ENCODE data around the gene SPATA32. TPM values are rescaled to one million over a fixed set of nuclear protein-coding genes. Genes with fewer than 3 reads are reported as not detected.

Gene SPATA32
- total RNA-seq, 1 experiment from 2014 or later = 0.81 TPM

- H3K23me2 ChIP-seq (ENCODE audit: insufficient read length, low read depth, low read length, poor library complexity, severe bottlenecking) = peaks cover 10% of the 10 kb centered on the region
- H3K27me3 ChIP-seq (ENCODE audit: insufficient read depth, low read length) = peaks cover 13% of the 10 kb centered on the region
- H3K23ac ChIP-seq (ENCODE audit: insufficient read length, low read depth, low read length) = no peak overlapping the region
- H3K79me2 ChIP-seq (ENCODE audit: insufficient read depth, low read length) = no peaks in the 10 kb centered on the region
- H2BK15ac ChIP-seq (ENCODE audit: low read depth, low read length) = no peak overlapping the region
- no peak overlapping the region for H4K5ac ChIP-seq (ENCODE audit: insufficient read length, low read depth, low read length)
- peaks cover 58% of the 10 kb centered on the region for H3K27me3 Mint-ChIP-seq (ENCODE audit: low read depth)
- H4K20me1 ChIP-seq (ENCODE audit: control insufficient read depth, insufficient read depth, insufficient read length) = no peaks in the 10 kb centered on the region
- no peak overlapping the region for H3K4me2 ChIP-seq (ENCODE audit: insufficient read depth, insufficient read length, low read length)
- WGBS (ENCODE audit: extremely low coverage, insufficient read length, low lambda C conversion rate) = no CpG with 5 or more reads among the region's 9 CpGs
- H2BK20ac ChIP-seq (ENCODE audit: low read depth, low read length, poor library complexity, severe bottlenecking) = no peak overlapping the region
- H3K9me3 Mint-ChIP-seq = no peaks in the 10 kb centered on the region; a peak in 1 of 5 replicates
- no peak overlapping the region for H4K91ac ChIP-seq (ENCODE audit: insufficient read length, low read depth, low read length)
- no peak overlapping the region for H2AK5ac ChIP-seq (ENCODE audit: insufficient read length, low read length)
- peaks cover 31 to 59% of the 10 kb centered on the region in 2 experiments for H3K4me1 Mint-ChIP-seq
- no peak overlapping the region for H3K27ac Mint-ChIP-seq
- H3K36me3 Mint-ChIP-seq (ENCODE audit: insufficient read depth in 1 of 3, low read depth in 3 of 3) = no peaks in the 10 kb centered on the region
- H3K14ac ChIP-seq (ENCODE audit: insufficient read depth, low read length) = no peak overlapping the region
- TF ChIP-seq CTCF (conservative IDR thresholded peaks at IDR 0.05) = no peak
- H3K18ac ChIP-seq (ENCODE audit: insufficient read length, low read depth, low read length) = no peak overlapping the region
- H2BK5ac ChIP-seq (ENCODE audit: insufficient read length, low read length) = no peak overlapping the region
- H2AFZ ChIP-seq (ENCODE audit: low read length) = no peak overlapping the region
- H2BK120ac ChIP-seq (ENCODE audit: low read depth, low read length, poor library complexity, severe bottlenecking) = no peak overlapping the region
- H3K4me1 ChIP-seq (ENCODE audit: insufficient read depth, low read length) = no peaks in the 10 kb centered on the region; the same call in 1 of the 2 replicates
- H3T11ph ChIP-seq (ENCODE audit: low read length) = no peak overlapping the region
- DNase-seq = no peak
- no peak overlapping the region for H3K9ac ChIP-seq (ENCODE audit: extremely low read depth, insufficient read length, low read length)
- no peak overlapping the region for H3K56ac ChIP-seq (ENCODE audit: insufficient read length, low read depth, low read length)
- no peaks in the 10 kb centered on the region for H3K9me3 ChIP-seq (ENCODE audit: control insufficient read depth, low read depth, low read length)
- H3K4me3 Mint-ChIP-seq = no peak overlapping the region
- H3K27ac ChIP-seq (ENCODE audit: insufficient read length, low read depth, low read length) = no peak overlapping the region
- no peak overlapping the region for H4K8ac ChIP-seq (replicated peaks; ENCODE audit: insufficient read length, low read depth, low read length)
- no peak overlapping the region for H2BK12ac ChIP-seq (ENCODE audit: insufficient read length, low read depth, low read length)
- H3K79me1 ChIP-seq (ENCODE audit: insufficient read depth, low read depth, low read length, poor library complexity, severe bottlenecking) = no peaks in the 10 kb centered on the region
- H3K4ac ChIP-seq (ENCODE audit: low read depth, low read length) = no peak overlapping the region
These were observed 37.2 kb downstream of the SPATA32 start for GRCh38 chr17:45224671-45225050.
